DND-41 (cell line): Measurements from ENCODE around the gene FANCE.
A peak's percentile ranks its signal among the peaks of the same experiment; 100 is the strongest.

Experiments
- ATAC-seq: fragments of 200-7000 bp; cut with Tn5 transposase; 3 replicates; pipeline ENCODE4 v1.9.1; 2021; ENCODE audit warnings: low read depth; ENCODE audit not compliant: insufficient read depth
- DNase-seq: peaks from one replicate; pipeline ENCODE4 v3.0.0-alpha.2; 2020
- H2AFZ ChIP-seq: 2 replicates; pipeline ENCODE4 v1.6.0; 2012; ENCODE audit warnings: low read depth, low read length
- H3K27ac ChIP-seq: 2 replicates; pipeline ENCODE4 v1.5.1; 2012; ENCODE audit warnings: low read length, inconsistent platforms
- H3K27me3 ChIP-seq: fragments of 200-600 bp; sonication (generic); 2 replicates; pipeline ENCODE4 v1.6.0; 2012; ENCODE audit warnings: low read length, mild to moderate bottlenecking, inconsistent platforms; ENCODE audit not compliant: insufficient read depth, poor library complexity
- H3K36me3 ChIP-seq: 2 replicates; pipeline ENCODE4 v1.5.1; 2012; ENCODE audit warnings: low read length, inconsistent platforms; ENCODE audit not compliant: insufficient read depth
- H3K4me1 ChIP-seq: 2 replicates; pipeline ENCODE4 v1.5.1; 2012; ENCODE audit warnings: mild to moderate bottlenecking, low read length; ENCODE audit not compliant: insufficient read depth
- H3K4me2 ChIP-seq: 2 replicates; pipeline ENCODE4 v1.6.0; 2012; ENCODE audit warnings: mild to moderate bottlenecking, moderate library complexity, low read length, inconsistent platforms; ENCODE audit not compliant: insufficient read depth
- H3K4me3 ChIP-seq, 2 experiments: fragments of 200-600 bp in 1 of 2; shearing (Covaris generic) in 1 of 2; 2 replicates each; pipeline ENCODE4 v1.5.1; 2012 to 2016; ENCODE audit warnings: inconsistent platforms in 2 of 2, low read length in 2 of 2, mild to moderate bottlenecking in 2 of 2, low read depth in 1 of 2, moderate library complexity in 1 of 2
- H3K79me2 ChIP-seq: 2 replicates; pipeline ENCODE4 v1.6.0; 2012; ENCODE audit warnings: low read length, inconsistent platforms; ENCODE audit not compliant: insufficient read depth
- H3K9ac ChIP-seq: 2 replicates; pipeline ENCODE4 v1.6.0; 2012; ENCODE audit warnings: low read depth, mild to moderate bottlenecking, inconsistent platforms, low read length, moderate library complexity
- H3K9me3 ChIP-seq: 2 replicates; pipeline ENCODE4 v1.5.1; 2012; ENCODE audit warnings: low read length, moderate library complexity, mild to moderate bottlenecking, inconsistent platforms; ENCODE audit not compliant: insufficient read depth, severe bottlenecking
- H4K20me1 ChIP-seq: 2 replicates; pipeline ENCODE4 v1.6.0; 2012; ENCODE audit warnings: low read length; ENCODE audit not compliant: insufficient read depth
- EZH2 ChIP-seq: IDR thresholded peaks from 3 replicates; pipeline ENCODE4 v1.6.1; 2012; ENCODE audit warnings: borderline replicate concordance, low read depth, mild to moderate bottlenecking, moderate library complexity, low read length, inconsistent platforms; ENCODE audit not compliant: severe bottlenecking
- TF ChIP-seq, protein P1 (sequence below): IDR thresholded peaks from 2 replicates; pipeline ENCODE4 v1.5.1; 2012; ENCODE audit warnings: borderline replicate concordance, low read length, moderate library complexity, mild to moderate bottlenecking; ENCODE audit not compliant: poor library complexity, severe bottlenecking; ENCODE audit errors: extremely low read depth

FANCE gene

DNA sequence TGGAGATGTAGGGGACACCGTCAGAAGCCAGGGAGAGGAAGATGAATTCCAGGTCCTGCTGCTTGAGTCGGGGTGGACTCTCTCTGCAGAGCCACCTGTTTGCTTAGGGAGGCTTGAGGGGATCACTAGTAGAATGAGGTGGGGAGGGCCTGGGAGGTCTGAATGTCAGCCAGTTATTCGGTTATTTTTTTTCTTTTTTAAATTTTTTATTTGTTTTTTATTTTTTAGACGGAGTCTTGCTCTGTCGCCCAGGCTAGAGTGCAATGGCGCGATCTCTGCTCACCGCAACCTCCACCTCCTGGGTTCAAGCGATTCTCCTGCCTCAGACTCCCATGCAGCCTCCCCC, 36.4 kb downstream of the FANCE start:
- DNase-seq, result no peak
- Histone ChIP-seq H3K27me3 (no peaks in the 10 kb centered on the region), H2AFZ (no peak overlapping the region), H4K20me1 (no peaks in the 10 kb centered on the region), H3K9ac (no peak overlapping the region), H3K9me3 (no peaks in the 10 kb centered on the region), H3K79me2 (no peaks in the 10 kb centered on the region), H3K36me3 (no peaks in the 10 kb centered on the region), H3K4me2 (no peak overlapping the region), H3K4me1 (no peaks in the 10 kb centered on the region), H3K27ac (no peak overlapping the region), H3K4me3 (no peak overlapping the region)
- ATAC-seq, result no peak
- TF ChIP-seq, protein P1, sequence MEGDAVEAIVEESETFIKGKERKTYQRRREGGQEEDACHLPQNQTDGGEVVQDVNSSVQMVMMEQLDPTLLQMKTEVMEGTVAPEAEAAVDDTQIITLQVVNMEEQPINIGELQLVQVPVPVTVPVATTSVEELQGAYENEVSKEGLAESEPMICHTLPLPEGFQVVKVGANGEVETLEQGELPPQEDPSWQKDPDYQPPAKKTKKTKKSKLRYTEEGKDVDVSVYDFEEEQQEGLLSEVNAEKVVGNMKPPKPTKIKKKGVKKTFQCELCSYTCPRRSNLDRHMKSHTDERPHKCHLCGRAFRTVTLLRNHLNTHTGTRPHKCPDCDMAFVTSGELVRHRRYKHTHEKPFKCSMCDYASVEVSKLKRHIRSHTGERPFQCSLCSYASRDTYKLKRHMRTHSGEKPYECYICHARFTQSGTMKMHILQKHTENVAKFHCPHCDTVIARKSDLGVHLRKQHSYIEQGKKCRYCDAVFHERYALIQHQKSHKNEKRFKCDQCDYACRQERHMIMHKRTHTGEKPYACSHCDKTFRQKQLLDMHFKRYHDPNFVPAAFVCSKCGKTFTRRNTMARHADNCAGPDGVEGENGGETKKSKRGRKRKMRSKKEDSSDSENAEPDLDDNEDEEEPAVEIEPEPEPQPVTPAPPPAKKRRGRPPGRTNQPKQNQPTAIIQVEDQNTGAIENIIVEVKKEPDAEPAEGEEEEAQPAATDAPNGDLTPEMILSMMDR, result no peak
- no peak for TF ChIP-seq EZH2

DNA sequence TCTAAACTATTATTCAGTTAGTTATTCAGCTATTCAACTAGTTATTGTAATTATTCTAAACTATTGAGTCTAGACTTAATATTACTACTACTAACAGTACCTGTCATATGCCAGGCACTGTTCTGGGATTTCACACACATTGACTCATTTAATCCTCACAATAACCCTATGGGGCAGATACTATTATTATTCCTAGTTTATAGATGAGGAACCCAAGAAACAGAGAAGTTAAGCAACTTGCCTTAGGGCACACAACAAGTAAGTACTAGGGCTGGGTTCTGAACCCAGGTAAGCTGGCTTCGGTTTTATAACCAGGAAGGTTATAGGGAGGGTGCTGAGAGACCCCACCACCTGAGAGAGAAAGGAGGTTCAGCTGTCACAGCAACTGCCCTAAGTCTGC, 36.9 kb downstream of the FANCE start:
- ATAC-seq, result no peak
- H3K4me2 ChIP-seq, result no peak overlapping the region
- no peaks in the 10 kb centered on the region for H3K36me3 ChIP-seq
- no peaks in the 10 kb centered on the region for H4K20me1 ChIP-seq
- no peak overlapping the region for H2AFZ ChIP-seq
- H3K4me3 ChIP-seq, result no peak overlapping the region
- H3K9me3 ChIP-seq, result no peaks in the 10 kb centered on the region
- H3K27me3 ChIP-seq, result no peaks in the 10 kb centered on the region
- H3K9ac ChIP-seq, result no peak overlapping the region
- no peak for TF ChIP-seq EZH2
- TF ChIP-seq, protein P1, result no peak
- H3K79me2 ChIP-seq, result no peaks in the 10 kb centered on the region
- no peaks in the 10 kb centered on the region for H3K4me1 ChIP-seq
- no peak for DNase-seq
- H3K27ac ChIP-seq, result no peak overlapping the region

DNA sequence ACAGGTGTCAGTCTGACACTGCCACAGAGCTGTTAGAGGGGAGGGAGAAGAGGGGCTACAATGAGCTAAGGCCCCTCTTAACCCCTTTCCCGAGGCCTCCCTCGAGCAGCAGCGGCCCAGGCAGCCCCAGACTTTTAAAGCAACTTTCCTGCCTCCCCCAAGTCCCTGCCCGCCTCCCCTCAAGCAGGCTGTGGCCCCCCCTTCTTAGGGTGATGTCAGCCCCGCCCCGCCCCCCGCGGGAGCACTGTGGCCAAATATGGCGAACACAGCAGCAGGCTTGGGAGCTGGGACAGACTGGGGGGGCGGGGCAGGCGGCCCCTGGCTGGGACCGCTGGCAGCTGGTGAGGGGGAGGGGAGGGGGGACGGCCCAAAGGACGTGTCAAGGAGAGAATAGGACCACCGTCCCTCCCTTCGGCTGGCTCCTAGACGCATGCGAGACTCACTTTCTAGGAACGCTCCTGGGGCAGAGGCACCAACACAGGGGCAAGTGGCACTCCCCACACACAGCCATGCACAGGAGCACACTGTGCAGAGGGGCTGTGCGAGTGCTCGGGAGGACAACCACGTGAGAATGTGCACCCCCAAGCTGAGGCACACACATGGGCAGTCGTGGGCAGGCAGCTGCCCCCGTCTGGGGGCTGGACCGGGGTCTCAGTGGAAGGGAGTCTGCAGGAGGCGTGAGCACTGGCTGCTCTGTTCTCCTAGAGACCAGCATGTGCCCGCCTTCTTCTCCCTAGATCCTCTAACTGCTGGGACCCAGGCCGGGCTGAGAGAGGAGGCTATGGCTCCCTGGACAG, 38.1 kb downstream of the FANCE start:
- TF ChIP-seq, protein P1, result no peak
- no peak for TF ChIP-seq EZH2
- DNase-seq (peak; percentile 34), ATAC-seq (no peak)
- Histone ChIP-seq H3K27ac (no peak overlapping the region), H3K9ac (no peak overlapping the region), H3K79me2 (no peaks in the 10 kb centered on the region), H3K36me3 (no peaks in the 10 kb centered on the region), H3K9me3 (no peaks in the 10 kb centered on the region), H3K27me3 (peaks cover 3% of the 10 kb centered on the region), H2AFZ (no peak overlapping the region), H3K4me1 (no peaks in the 10 kb centered on the region), H4K20me1 (no peaks in the 10 kb centered on the region), H3K4me3 (no peak overlapping the region), H3K4me2 (no peak overlapping the region)
